GM10266 (cell line): Measurements from ENCODE around the gene CMTM6.

Experiments used
- DNase-seq: peaks from one replicate; pipeline ENCODE4 v3.0.0; 2012; ENCODE audit errors: extremely low spot score
- TF ChIP-seq, protein P1 (sequence below): IDR thresholded peaks from 2 replicates; pipeline ENCODE4 v1.5.1; 2012; ENCODE audit warnings: mild to moderate bottlenecking, low read depth; ENCODE audit not compliant: control insufficient read depth, insufficient read depth; ENCODE audit errors: missing control alignments

Gene CMTM6

DNA sequence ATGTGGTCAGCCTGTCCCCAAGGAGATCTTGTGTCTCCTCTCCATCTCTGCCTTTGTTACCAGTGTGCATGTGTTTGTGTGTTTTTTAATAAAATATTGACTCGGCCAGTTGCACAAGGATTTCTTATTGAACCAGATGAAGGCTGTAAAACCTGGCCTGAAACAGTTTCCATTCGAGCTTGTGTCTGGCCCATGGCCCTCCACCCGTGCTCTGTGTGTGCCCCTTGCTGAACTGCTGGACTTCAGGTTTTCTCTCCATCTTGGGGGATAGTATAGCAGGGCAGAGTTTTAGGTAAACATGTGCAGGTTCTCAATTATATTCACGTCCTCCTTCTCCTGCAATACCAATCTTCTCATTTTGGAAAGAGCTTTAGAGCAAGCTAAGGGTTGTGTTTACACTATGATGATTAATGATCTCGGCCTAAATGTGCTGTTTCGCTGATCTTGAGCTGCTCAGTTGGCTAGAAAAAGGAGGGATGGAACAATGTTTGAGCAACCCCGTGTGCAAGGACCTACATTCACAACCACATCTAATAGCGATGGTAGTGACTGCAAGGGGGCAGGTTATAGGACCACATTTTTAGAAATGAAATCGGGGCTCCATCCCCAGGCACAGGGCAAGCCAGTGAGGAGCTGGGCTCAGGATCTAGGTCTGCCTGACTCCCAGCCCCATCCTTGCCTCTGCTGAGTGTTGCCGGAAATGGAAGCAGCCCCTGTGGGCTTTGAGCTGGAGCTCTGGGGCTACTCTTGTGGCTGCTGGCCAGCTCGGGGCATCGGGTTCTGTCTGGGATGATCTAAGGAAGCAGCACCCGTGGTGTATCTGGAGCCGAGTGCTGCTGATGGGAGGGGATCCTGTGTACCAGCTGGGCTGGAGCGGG is 47.7 kb downstream of the CMTM6 start:
- DNase-seq: no peak
- TF ChIP-seq, protein P1, sequence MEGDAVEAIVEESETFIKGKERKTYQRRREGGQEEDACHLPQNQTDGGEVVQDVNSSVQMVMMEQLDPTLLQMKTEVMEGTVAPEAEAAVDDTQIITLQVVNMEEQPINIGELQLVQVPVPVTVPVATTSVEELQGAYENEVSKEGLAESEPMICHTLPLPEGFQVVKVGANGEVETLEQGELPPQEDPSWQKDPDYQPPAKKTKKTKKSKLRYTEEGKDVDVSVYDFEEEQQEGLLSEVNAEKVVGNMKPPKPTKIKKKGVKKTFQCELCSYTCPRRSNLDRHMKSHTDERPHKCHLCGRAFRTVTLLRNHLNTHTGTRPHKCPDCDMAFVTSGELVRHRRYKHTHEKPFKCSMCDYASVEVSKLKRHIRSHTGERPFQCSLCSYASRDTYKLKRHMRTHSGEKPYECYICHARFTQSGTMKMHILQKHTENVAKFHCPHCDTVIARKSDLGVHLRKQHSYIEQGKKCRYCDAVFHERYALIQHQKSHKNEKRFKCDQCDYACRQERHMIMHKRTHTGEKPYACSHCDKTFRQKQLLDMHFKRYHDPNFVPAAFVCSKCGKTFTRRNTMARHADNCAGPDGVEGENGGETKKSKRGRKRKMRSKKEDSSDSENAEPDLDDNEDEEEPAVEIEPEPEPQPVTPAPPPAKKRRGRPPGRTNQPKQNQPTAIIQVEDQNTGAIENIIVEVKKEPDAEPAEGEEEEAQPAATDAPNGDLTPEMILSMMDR: no peak

GRCh38 chr3:32454111-32454510 is 48.5 kb downstream of the CMTM6 start:
- no peak for DNase-seq
- TF ChIP-seq, protein P1: no peak

DNA sequence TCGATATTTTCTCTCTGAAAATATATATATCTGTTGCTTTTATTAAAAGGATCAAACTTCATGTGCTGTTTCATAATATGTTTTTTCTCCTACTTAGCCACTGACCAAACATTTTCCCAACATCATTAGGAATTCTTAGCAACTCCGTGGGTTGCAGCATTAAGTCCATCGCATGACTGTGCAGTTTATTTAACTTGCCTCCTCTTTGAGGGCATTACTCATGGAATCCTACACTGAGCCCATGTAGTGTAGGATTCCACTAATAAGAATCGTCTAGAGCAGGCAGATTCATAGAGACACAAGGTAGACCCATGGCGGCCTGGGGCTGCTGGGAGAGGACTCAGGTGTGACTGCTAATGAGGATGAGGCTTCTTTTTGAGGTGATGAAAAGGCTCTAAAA is 49.3 kb downstream of the CMTM6 start:
- no peak for DNase-seq
- TF ChIP-seq, protein P1: no peak

GRCh38 chr3:32452009-32452408 is 50.6 kb downstream of the CMTM6 start:
- TF ChIP-seq, protein P1: no peak
- DNase-seq: no peak

- TF ChIP-seq, protein P1: no peak
- DNase-seq: no peak
Observed at GRCh38 chr3:32450992-32451659, 51.5 kb downstream of the CMTM6 start.

GRCh38 chr3:32450426-32450825 is 52.2 kb downstream of the CMTM6 start:
- TF ChIP-seq, protein P1: no peak
- DNase-seq: no peak

GRCh38 chr3:32449691-32450090 is 53.0 kb downstream of the CMTM6 start:
- TF ChIP-seq, protein P1: no peak
- DNase-seq: no peak
